ENCODE results near the gene P2RY8.
A peak's percentile ranks its signal among the peaks of the same experiment; 100 is the strongest.
"Not testable (repeated sequence)": the region's sequence is repeated elsewhere in the genome, so short reads cannot be mapped to it uniquely, and the experiment has no call there.

P2RY8 gene

GRCh38 chrX:1537031-1537715 lies at the start of gene P2RY8:
P2RY8 (minus strand) TSS chrX:1537185; CDS start chrX:1466558, 70,627 bp downstream.
- DNase-seq (ENCODE audit: low read depth in 2 of 3, low spot score in 1 of 3), result peak; percentile 62 to 73 (median 66)

- no peak for DNase-seq (ENCODE audit: low read depth in 2 of 3, low spot score in 1 of 3)
Measured at GRCh38 chrX:1584237-1585011, 47.4 kb upstream of the P2RY8 start.

- DNase-seq (ENCODE audit: low read depth in 2 of 3, low spot score in 1 of 3), result peak in 2 of 3 donors; percentile 34 to 40
Measured at GRCh38 chrX:1582686-1583437, 45.9 kb upstream of the P2RY8 start.

GRCh38 chrX:1581132-1581531 lies 44.1 kb upstream of the P2RY8 start:
- DNase-seq (ENCODE audit: low read depth in 2 of 3, low spot score in 1 of 3), result peak; percentile 70 to 96 (median 71)

- DNase-seq (ENCODE audit: low read depth in 2 of 3, low spot score in 1 of 3), result no peak
Measured at GRCh38 chrX:1578511-1579173, 41.7 kb upstream of the P2RY8 start.

GRCh38 chrX:1577845-1578244 lies 40.9 kb upstream of the P2RY8 start:
- no peak for DNase-seq (ENCODE audit: low read depth in 2 of 3, low spot score in 1 of 3)

GRCh38 chrX:1576201-1576992 lies 39.4 kb upstream of the P2RY8 start:
- no peak for DNase-seq (ENCODE audit: low read depth in 2 of 3, low spot score in 1 of 3)

- not testable (repeated sequence) for DNase-seq (ENCODE audit: low read depth in 2 of 3, low spot score in 1 of 3)
Measured at GRCh38 chrX:1574181-1574580, 37.2 kb upstream of the P2RY8 start.

GRCh38 chrX:1564750-1565683 lies 28.0 kb upstream of the P2RY8 start:
- no peak for DNase-seq (ENCODE audit: low read depth in 2 of 3, low spot score in 1 of 3)

- DNase-seq (ENCODE audit: low read depth in 2 of 3, low spot score in 1 of 3), result not testable (repeated sequence)
Measured at GRCh38 chrX:1564077-1564476, 27.1 kb upstream of the P2RY8 start.

GRCh38 chrX:1561164-1561563 lies 24.2 kb upstream of the P2RY8 start:
- DNase-seq (ENCODE audit: low read depth in 2 of 3, low spot score in 1 of 3), result no peak

- no peak for DNase-seq (ENCODE audit: low read depth in 2 of 3, low spot score in 1 of 3)
Measured at GRCh38 chrX:1558761-1559468, 21.9 kb upstream of the P2RY8 start.

- DNase-seq (ENCODE audit: low read depth in 2 of 3, low spot score in 1 of 3), result not testable (repeated sequence)
Measured at GRCh38 chrX:1557442-1557841, 20.5 kb upstream of the P2RY8 start.

- DNase-seq (ENCODE audit: low read depth in 2 of 3, low spot score in 1 of 3), result no peak
Measured at GRCh38 chrX:1555370-1555769, 18.4 kb upstream of the P2RY8 start.

GRCh38 chrX:1554469-1555210 lies 17.7 kb upstream of the P2RY8 start:
- no peak for DNase-seq (ENCODE audit: low read depth in 2 of 3, low spot score in 1 of 3)

- DNase-seq (ENCODE audit: low read depth in 2 of 3, low spot score in 1 of 3), result no peak
Measured at GRCh38 chrX:1551959-1552546, 15.1 kb upstream of the P2RY8 start.

- no peak for DNase-seq (ENCODE audit: low read depth in 2 of 3, low spot score in 1 of 3)
Measured at GRCh38 chrX:1546691-1547251, 9.8 kb upstream of the P2RY8 start.
